Measurements from ENCODE around the gene ASB16.

DNA sequence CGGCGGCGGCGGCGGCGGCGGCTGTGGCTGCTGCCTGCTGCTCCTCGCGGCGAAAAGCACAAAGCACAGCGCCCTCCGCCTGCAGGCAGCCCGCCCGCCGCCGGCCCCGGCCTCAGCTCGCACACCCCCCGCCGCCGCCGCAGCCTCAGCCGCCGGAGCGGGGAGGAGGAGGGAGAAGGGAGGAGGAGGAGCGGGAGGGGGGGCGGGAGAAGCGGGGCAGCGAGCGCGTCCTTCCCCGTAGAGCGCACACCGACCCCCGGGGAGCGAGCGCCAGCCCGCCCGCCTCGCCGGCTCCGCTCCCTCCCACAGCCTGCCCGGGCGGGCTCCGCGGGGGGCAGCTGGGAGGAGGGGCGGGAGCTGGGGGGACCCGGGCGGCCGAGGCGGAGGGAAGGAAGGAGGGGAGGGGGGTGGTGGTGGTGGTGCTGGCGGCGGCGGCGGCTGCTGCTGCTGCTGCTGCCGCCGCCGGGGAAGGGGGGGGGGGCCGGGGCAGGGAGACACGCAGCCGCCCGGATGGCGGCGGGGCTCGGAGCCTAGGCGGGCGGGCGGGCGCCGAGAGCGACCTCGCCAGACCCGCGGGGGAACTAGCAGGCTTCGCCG is 49.2 kb downstream of the ASB16 start, which contains the start of gene UBTF:
- no peak for TF ChIP-seq EZH2 (IDR thresholded peaks at IDR 0.05; ENCODE audit: borderline replicate concordance, low read length)
- TF ChIP-seq, protein P1, sequence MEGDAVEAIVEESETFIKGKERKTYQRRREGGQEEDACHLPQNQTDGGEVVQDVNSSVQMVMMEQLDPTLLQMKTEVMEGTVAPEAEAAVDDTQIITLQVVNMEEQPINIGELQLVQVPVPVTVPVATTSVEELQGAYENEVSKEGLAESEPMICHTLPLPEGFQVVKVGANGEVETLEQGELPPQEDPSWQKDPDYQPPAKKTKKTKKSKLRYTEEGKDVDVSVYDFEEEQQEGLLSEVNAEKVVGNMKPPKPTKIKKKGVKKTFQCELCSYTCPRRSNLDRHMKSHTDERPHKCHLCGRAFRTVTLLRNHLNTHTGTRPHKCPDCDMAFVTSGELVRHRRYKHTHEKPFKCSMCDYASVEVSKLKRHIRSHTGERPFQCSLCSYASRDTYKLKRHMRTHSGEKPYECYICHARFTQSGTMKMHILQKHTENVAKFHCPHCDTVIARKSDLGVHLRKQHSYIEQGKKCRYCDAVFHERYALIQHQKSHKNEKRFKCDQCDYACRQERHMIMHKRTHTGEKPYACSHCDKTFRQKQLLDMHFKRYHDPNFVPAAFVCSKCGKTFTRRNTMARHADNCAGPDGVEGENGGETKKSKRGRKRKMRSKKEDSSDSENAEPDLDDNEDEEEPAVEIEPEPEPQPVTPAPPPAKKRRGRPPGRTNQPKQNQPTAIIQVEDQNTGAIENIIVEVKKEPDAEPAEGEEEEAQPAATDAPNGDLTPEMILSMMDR (conservative IDR thresholded peaks at IDR 0.05 in 1 of 2, IDR thresholded peaks at IDR 0.05 in 1 of 2; ENCODE audit: extremely low read depth in 1 of 2, insufficient read depth in 1 of 2, low read depth in 1 of 2, low read length in 2 of 2), result no peak
